ENCODE measurements around the gene VGF.

Gene VGF

GRCh38 chr7:101180130-101180755 lies 14.9 kb upstream of the VGF start, which contains the start of gene NAT16:
Gene NAT16, minus strand, starts transcription at chr7:101180293. Its CDS starts 5,486 bp downstream, at chr7:101174807.
- Histone ChIP-seq H3K27me3 (replicated peaks) (peaks cover 42% of the 10 kb centered on the region), H3K36me3 (replicated peaks) (no peaks in the 10 kb centered on the region), H3K27ac (no peak within 1 kb of the TSS), H3K4me3 (ENCODE audit: low read depth, low read length) (no peak within 1 kb of the TSS)
- in situ Hi-C loops (cut with HindIII; ENCODE audit: low pct_ligation_motif_present, low sequenced_read_pairs): no loop called here
- DNase-seq: no peak
- no peak for TF ChIP-seq CTCF (IDR thresholded peaks at IDR 0.05; ENCODE audit: low read depth, low read length, missing control alignments)

- Histone ChIP-seq H3K27ac (no peak overlapping the region), H3K36me3 (replicated peaks) (no peaks in the 10 kb centered on the region), H3K27me3 (replicated peaks) (peaks cover 47% of the 10 kb centered on the region), H3K4me3 (ENCODE audit: low read depth, low read length) (no peak overlapping the region)
- no peak for TF ChIP-seq CTCF (IDR thresholded peaks at IDR 0.05; ENCODE audit: low read depth, low read length, missing control alignments)
- in situ Hi-C loops (cut with HindIII; ENCODE audit: low pct_ligation_motif_present, low sequenced_read_pairs): no loop called here
- no peak for DNase-seq
These were observed 14.3 kb upstream of the VGF start for GRCh38 chr7:101179713-101180112.

- in situ Hi-C loops (cut with HindIII; ENCODE audit: low pct_ligation_motif_present, low sequenced_read_pairs): no loop called here
- H3K36me3 ChIP-seq (replicated peaks): no peaks in the 10 kb centered on the region
- peaks cover 53% of the 10 kb centered on the region for H3K27me3 ChIP-seq (replicated peaks)
- H3K27ac ChIP-seq: no peak overlapping the region
- no peak overlapping the region for H3K4me3 ChIP-seq (ENCODE audit: low read depth, low read length)
- DNase-seq: no peak
- TF ChIP-seq CTCF (IDR thresholded peaks at IDR 0.05; ENCODE audit: low read depth, low read length, missing control alignments): no peak
These were observed 13.7 kb upstream of the VGF start for GRCh38 chr7:101179117-101179516.

- no peak overlapping the region for H3K27ac ChIP-seq
- no peak overlapping the region for H3K4me3 ChIP-seq (ENCODE audit: low read depth, low read length)
- in situ Hi-C loops (cut with HindIII; ENCODE audit: low pct_ligation_motif_present, low sequenced_read_pairs): no loop called here
- H3K36me3 ChIP-seq (replicated peaks): no peaks in the 10 kb centered on the region
- TF ChIP-seq CTCF (IDR thresholded peaks at IDR 0.05; ENCODE audit: low read depth, low read length, missing control alignments): no peak
- DNase-seq: no peak
- H3K27me3 ChIP-seq (replicated peaks): peaks cover 64% of the 10 kb centered on the region
These were observed 12.3 kb upstream of the VGF start for GRCh38 chr7:101177644-101178043.

GRCh38 chr7:101175664-101176063 lies 10.3 kb upstream of the VGF start:
- DNase-seq: no peak
- peaks cover 77% of the 10 kb centered on the region for H3K27me3 ChIP-seq (replicated peaks)
- no peak overlapping the region for H3K27ac ChIP-seq
- TF ChIP-seq CTCF (IDR thresholded peaks at IDR 0.05; ENCODE audit: low read depth, low read length, missing control alignments): no peak
- H3K36me3 ChIP-seq (replicated peaks): no peaks in the 10 kb centered on the region
- in situ Hi-C loops (cut with HindIII; ENCODE audit: low pct_ligation_motif_present, low sequenced_read_pairs): no loop called here
- no peak overlapping the region for H3K4me3 ChIP-seq (ENCODE audit: low read depth, low read length)

GRCh38 chr7:101174322-101174854 lies 9.0 kb upstream of the VGF start:
- no peak overlapping the region for H3K4me3 ChIP-seq (ENCODE audit: low read depth, low read length)
- H3K36me3 ChIP-seq (replicated peaks): no peaks in the 10 kb centered on the region
- H3K27me3 ChIP-seq (replicated peaks): peaks cover 73% of the 10 kb centered on the region
- no peak for TF ChIP-seq CTCF (IDR thresholded peaks at IDR 0.05; ENCODE audit: low read depth, low read length, missing control alignments)
- in situ Hi-C loops (cut with HindIII; ENCODE audit: low pct_ligation_motif_present, low sequenced_read_pairs): loop anchor here (25.0 kb wide), 1 partner anchor 113 kb away; no protein-coding TSS in a partner anchor
- H3K27ac ChIP-seq: no peak overlapping the region
- no peak for DNase-seq
